ENCODE measurements around the gene ADH5.
"Not testable (repeated sequence)": the region's sequence is repeated elsewhere in the genome, so short reads cannot be mapped to it uniquely, and the experiment has no call there.

- not testable (repeated sequence) for TF ChIP-seq SP2 (tag by site-specific recombination; IDR thresholded peaks at IDR 0.05); ZNF274 (IDR thresholded peaks at IDR 0.05; ENCODE audit: low read length); ZNF274 (tag by site-specific recombination; IDR thresholded peaks at IDR 0.05; ENCODE audit: borderline replicate concordance); ATF2 (tag by site-specific recombination; IDR thresholded peaks at IDR 0.05; ENCODE audit: low read depth); CTCF (tag by site-specific recombination; IDR thresholded peaks at IDR 0.05); ZNF138 (tag by site-specific recombination; IDR thresholded peaks at IDR 0.05; ENCODE audit: borderline replicate concordance)
Measured at GRCh38 chr4:99109286-99109685, 20.7 kb upstream of the ADH5 start.
